Neural cell (in vitro differentiated cells): ENCODE results near the gene LMO1.

Experiments
- EZH2 ChIP-seq: fragments of 200-600, 300-800 bp; shearing (Covaris generic), sonication (generic); IDR thresholded peaks from 2 replicates; pipeline ENCODE4 v1.6.1; 2014; ENCODE audit warnings: antibody characterized with exemption, low read length, borderline replicate concordance, mild to moderate bottlenecking; ENCODE audit not compliant: insufficient read depth, poor library complexity, severe bottlenecking
- MXI1 ChIP-seq: fragments of 450-650 bp; conservative IDR thresholded peaks from 2 replicates; pipeline ENCODE4 v1.6.1; 2014; ENCODE audit warnings: antibody characterized with exemption, mild to moderate bottlenecking; ENCODE audit not compliant: poor library complexity, severe bottlenecking
- POLR2AphosphoS5 ChIP-seq: IDR thresholded peaks from 2 replicates; pipeline ENCODE4 v1.6.1; 2012
- RAD21 ChIP-seq: fragments of 450-650 bp; conservative IDR thresholded peaks from 2 replicates; pipeline ENCODE4 v1.6.1; 2014; ENCODE audit warnings: antibody characterized with exemption, mild to moderate bottlenecking, moderate library complexity
- TAF1 ChIP-seq: IDR thresholded peaks from 2 replicates; pipeline ENCODE4 v1.6.1; 2012; ENCODE audit warnings: low read depth

DNA sequence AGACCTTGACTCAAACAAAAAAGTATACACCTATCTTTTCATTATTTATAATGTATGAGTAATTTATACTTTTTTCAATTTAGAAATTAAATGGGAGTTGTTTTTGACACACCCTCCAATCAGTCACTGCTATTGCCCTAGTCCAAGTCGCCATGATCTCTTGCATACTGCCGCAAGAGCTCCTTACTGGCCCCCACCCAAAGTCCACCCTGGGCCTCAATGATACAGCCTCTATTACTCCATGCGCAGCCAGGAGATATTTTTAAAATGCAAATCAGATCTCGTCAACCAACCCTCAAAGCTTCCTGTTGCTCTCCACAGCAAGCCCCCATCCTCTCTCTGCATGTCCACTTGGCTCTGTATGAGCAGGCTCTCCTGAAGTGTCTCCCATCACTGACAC lies 12.8 kb upstream of the LMO1 start:
- TF ChIP-seq TAF1, result no peak
- no peak for TF ChIP-seq MXI1
- no peak for TF ChIP-seq RAD21
- no peak for TF ChIP-seq POLR2AphosphoS5
- no peak for TF ChIP-seq EZH2
